WTC11 (cell line): ENCODE data around the gene CCDC112. TPM values are rescaled to one million over a fixed set of nuclear protein-coding genes. Genes with fewer than 3 reads are reported as not detected.

ENCODE experiments used
- ATAC-seq: fragments of 200-7000 bp; cut with Tn5 transposase; 2 replicates; pipeline ENCODE4 v1.10.0; 2021; ENCODE audit warnings: mild to moderate bottlenecking, moderate library complexity
- CTCF ChIA-PET: fragments of 300-600 bp; sonication (Branson Sonifier 250); formaldehyde crosslinking; loops from one replicate; lab custom pipeline; 2021; ENCODE audit warnings: antibody characterized with exemption; lab: Charles Lee
- POLR2A ChIA-PET: fragments of 350-600 bp; sonication (Branson Sonifier 250); formaldehyde crosslinking; loops from one replicate; lab custom pipeline; 2021; ENCODE audit warnings: antibody characterized with exemption; lab: Charles Lee
- DNase-seq: peaks from one replicate; pipeline ENCODE4 v3.0.0; 2021; ENCODE audit warnings: low spot score
- H3K27ac Mint-ChIP-seq: 2 replicates; pipeline ENCODE4 v1.8.0; 2021; ENCODE audit warnings: mixed read lengths
- H3K27me3 Mint-ChIP-seq: 2 replicates; pipeline ENCODE4 v1.8.0; 2021; ENCODE audit warnings: low read depth, mild to moderate bottlenecking, moderate library complexity, mixed read lengths
- H3K36me3 Mint-ChIP-seq: 2 replicates; pipeline ENCODE4 v1.8.0; 2021; ENCODE audit warnings: mixed read lengths
- H3K4me1 Mint-ChIP-seq: 2 replicates; pipeline ENCODE4 v1.8.0; 2022; ENCODE audit warnings: mixed read lengths
- H3K4me3 Mint-ChIP-seq: 2 replicates; pipeline ENCODE4 v1.8.0; 2021; ENCODE audit warnings: mild to moderate bottlenecking, moderate library complexity, mixed read lengths
- H3K9me3 Mint-ChIP-seq: 2 replicates; pipeline ENCODE4 v1.8.0; 2021; ENCODE audit warnings: mixed read lengths
- CREB1 ChIP-seq: sonication (generic); formaldehyde crosslinking; IDR thresholded peaks from 2 replicates; pipeline ENCODE4 v1.8.0; 2023; ENCODE audit warnings: mild to moderate bottlenecking, missing genetic modification reagents
- GABPB1 ChIP-seq: sonication (generic); formaldehyde crosslinking; IDR thresholded peaks from 2 replicates; pipeline ENCODE4 v1.8.1; 2023; ENCODE audit warnings: mild to moderate bottlenecking, missing genetic modification reagents
- GTF2I ChIP-seq: fragments of 250-450 bp; sonication (Bioruptor Pico); conservative IDR thresholded peaks from 2 replicates; pipeline ENCODE4 v1.4.0; 2021; ENCODE audit warnings: mild to moderate bottlenecking
- HMGA2 ChIP-seq: fragments of 250-450 bp; sonication (Bioruptor Pico); IDR thresholded peaks from 2 replicates; pipeline ENCODE4 v1.4.0; 2021; ENCODE audit warnings: mild to moderate bottlenecking, moderate library complexity
- IRF2 ChIP-seq: sonication (generic); formaldehyde crosslinking; IDR thresholded peaks from 2 replicates; pipeline ENCODE4 v1.8.0; 2022; ENCODE audit warnings: low read depth, missing genetic modification reagents, borderline replicate concordance
- KAT7 ChIP-seq: sonication (generic); formaldehyde crosslinking; IDR thresholded peaks from 2 replicates; pipeline ENCODE4 v1.8.1; 2023; ENCODE audit warnings: missing genetic modification reagents, mild to moderate bottlenecking, borderline replicate concordance
- TCF7 ChIP-seq: sonication (generic); formaldehyde crosslinking; IDR thresholded peaks from 2 replicates; pipeline ENCODE4 v1.8.0; 2022; ENCODE audit warnings: mild to moderate bottlenecking, low read depth, missing genetic modification reagents, moderate library complexity
- TEAD1 ChIP-seq: sonication (generic); formaldehyde crosslinking; IDR thresholded peaks from 2 replicates; pipeline ENCODE4 v1.8.0; 2022; ENCODE audit warnings: mild to moderate bottlenecking, missing genetic modification reagents
- ZNF219 ChIP-seq: sonication (generic); formaldehyde crosslinking; IDR thresholded peaks from 2 replicates; pipeline ENCODE4 v1.8.0; 2023; ENCODE audit warnings: missing genetic modification reagents, mild to moderate bottlenecking, borderline replicate concordance
- ZNF263 ChIP-seq: sonication (generic); formaldehyde crosslinking; IDR thresholded peaks from 2 replicates; pipeline ENCODE4 v1.8.1; 2022; ENCODE audit warnings: low read depth, mild to moderate bottlenecking, moderate library complexity, missing genetic modification reagents
- ZNF396 ChIP-seq: fragments of 250-450 bp; sonication (Bioruptor Pico); IDR thresholded peaks from 2 replicates; pipeline ENCODE4 v1.8.0; 2021; ENCODE audit warnings: mild to moderate bottlenecking, moderate library complexity, borderline replicate concordance
- total RNA-seq: library from RNA; stranded (reverse); gene quantifications from 3 replicates; pipeline ENCODE4 v1.2.3, GENCODE V29; 2021
- TF ChIP-seq, protein P1 (sequence below): sonication (generic); formaldehyde crosslinking; IDR thresholded peaks from 2 replicates; pipeline ENCODE4 v1.8.1; 2023; ENCODE audit warnings: mild to moderate bottlenecking, moderate library complexity, missing genetic modification reagents
- TF ChIP-seq, protein P2 (sequence below): sonication (generic); formaldehyde crosslinking; IDR thresholded peaks from 2 replicates; pipeline ENCODE4 v1.8.0; 2023; ENCODE audit warnings: mild to moderate bottlenecking, missing genetic modification reagents
- TF ChIP-seq, protein P3 (sequence below): fragments of 250-450 bp; sonication (Bioruptor Pico); conservative IDR thresholded peaks from 2 replicates; pipeline ENCODE4 v1.9.0; 2021; ENCODE audit warnings: mild to moderate bottlenecking
- TF ChIP-seq, protein P4 (sequence below): sonication (generic); formaldehyde crosslinking; conservative IDR thresholded peaks from 2 replicates; pipeline ENCODE4 v1.8.1; 2023; ENCODE audit warnings: mild to moderate bottlenecking, low read depth, missing genetic modification reagents, moderate library complexity
- TF ChIP-seq, protein P5 (sequence below): sonication (generic); formaldehyde crosslinking; IDR thresholded peaks from 2 replicates; pipeline ENCODE4 v1.8.0; 2023; ENCODE audit warnings: missing genetic modification reagents, mild to moderate bottlenecking, borderline replicate concordance

Gene CCDC112
- total RNA-seq, 1 experiment from 2014 or later = 12.2 TPM

DNA sequence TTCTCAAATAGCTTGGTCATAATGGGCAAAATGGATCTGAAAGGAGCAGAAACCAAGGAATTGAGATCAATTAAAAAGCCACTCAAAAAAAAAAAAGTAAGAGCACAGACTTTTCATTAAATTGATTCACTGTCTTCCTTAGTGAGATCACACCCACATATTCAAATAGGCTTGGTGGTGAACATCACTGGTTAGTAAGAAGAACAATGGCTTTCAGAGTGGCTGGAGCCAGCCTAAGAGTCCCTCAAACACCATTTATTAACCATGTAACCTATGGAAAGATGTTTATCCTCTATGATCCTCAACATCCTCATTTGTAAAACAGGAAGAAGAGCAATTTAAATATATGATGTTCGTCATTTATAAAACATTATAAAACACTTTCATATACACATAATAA is 12.4 kb downstream of the CCDC112 start:
- H3K27ac Mint-ChIP-seq = no peak overlapping the region
- POLR2A ChIA-PET = no interaction called here

More for the DNA sequence above, 12.4 kb downstream of the CCDC112 start:
- no peak for TF ChIP-seq KAT7 (CRISPR knock-in tag)
- TF ChIP-seq GABPB1 (CRISPR knock-in tag) = no peak
- TF ChIP-seq, protein P1, sequence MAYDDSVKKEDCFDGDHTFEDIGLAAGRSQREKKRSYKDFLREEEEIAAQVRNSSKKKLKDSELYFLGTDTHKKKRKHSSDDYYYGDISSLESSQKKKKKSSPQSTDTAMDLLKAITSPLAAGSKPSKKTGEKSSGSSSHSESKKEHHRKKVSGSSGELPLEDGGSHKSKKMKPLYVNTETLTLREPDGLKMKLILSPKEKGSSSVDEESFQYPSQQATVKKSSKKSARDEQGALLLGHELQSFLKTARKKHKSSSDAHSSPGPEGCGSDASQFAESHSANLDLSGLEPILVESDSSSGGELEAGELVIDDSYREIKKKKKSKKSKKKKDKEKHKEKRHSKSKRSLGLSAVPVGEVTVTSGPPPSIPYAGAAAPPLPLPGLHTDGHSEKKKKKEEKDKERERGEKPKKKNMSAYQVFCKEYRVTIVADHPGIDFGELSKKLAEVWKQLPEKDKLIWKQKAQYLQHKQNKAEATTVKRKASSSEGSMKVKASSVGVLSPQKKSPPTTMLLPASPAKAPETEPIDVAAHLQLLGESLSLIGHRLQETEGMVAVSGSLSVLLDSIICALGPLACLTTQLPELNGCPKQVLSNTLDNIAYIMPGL (CRISPR knock-in tag) = no peak
- TF ChIP-seq HMGA2 = no peak
- no peak for TF ChIP-seq TEAD1 (CRISPR knock-in tag)
- no peak for TF ChIP-seq ZNF396 (CRISPR knock-in tag)
- no peak for TF ChIP-seq GTF2I (CRISPR knock-in tag)
- no peak for TF ChIP-seq ZNF263 (CRISPR knock-in tag)
- no peak for TF ChIP-seq IRF2 (CRISPR knock-in tag)
- TF ChIP-seq CREB1 = no peak
- TF ChIP-seq, protein P2, sequence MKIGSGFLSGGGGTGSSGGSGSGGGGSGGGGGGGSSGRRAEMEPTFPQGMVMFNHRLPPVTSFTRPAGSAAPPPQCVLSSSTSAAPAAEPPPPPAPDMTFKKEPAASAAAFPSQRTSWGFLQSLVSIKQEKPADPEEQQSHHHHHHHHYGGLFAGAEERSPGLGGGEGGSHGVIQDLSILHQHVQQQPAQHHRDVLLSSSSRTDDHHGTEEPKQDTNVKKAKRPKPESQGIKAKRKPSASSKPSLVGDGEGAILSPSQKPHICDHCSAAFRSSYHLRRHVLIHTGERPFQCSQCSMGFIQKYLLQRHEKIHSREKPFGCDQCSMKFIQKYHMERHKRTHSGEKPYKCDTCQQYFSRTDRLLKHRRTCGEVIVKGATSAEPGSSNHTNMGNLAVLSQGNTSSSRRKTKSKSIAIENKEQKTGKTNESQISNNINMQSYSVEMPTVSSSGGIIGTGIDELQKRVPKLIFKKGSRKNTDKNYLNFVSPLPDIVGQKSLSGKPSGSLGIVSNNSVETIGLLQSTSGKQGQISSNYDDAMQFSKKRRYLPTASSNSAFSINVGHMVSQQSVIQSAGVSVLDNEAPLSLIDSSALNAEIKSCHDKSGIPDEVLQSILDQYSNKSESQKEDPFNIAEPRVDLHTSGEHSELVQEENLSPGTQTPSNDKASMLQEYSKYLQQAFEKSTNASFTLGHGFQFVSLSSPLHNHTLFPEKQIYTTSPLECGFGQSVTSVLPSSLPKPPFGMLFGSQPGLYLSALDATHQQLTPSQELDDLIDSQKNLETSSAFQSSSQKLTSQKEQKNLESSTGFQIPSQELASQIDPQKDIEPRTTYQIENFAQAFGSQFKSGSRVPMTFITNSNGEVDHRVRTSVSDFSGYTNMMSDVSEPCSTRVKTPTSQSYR = no peak
- TF ChIP-seq, protein P3, sequence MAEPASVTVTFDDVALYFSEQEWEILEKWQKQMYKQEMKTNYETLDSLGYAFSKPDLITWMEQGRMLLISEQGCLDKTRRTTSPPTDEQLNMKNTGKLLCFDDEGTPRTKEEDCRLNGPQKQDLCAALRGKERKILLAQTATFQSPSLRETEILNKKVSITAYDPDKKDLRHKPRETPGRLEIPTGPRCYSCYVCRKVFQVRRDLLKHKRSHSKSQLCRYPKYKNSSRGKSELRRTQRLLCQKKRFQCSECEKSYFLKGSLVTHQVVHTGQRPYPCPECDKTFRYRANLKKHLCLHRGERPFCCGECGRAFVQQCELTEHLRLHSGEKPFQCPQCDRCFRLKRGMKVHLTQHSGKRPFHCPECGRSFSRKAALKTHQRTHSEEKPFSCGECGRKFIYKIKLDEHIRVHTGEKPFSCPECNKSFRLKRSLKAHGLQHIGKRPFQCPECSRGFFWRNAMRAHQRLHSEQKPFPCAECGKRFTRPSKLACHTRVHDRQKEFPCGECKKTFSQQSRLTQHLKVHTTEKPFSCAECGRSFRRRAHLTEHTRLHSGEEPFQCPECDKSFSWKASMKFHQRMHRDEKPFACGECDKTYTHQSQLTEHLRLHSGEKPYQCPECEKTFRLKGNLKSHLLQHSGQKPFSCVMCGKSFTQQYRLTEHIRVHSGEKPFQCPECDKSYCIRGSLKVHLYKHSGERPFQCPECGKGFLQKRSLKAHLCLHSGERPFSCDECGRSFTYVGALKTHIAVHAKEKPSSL = no peak
- TF ChIP-seq, protein P4, sequence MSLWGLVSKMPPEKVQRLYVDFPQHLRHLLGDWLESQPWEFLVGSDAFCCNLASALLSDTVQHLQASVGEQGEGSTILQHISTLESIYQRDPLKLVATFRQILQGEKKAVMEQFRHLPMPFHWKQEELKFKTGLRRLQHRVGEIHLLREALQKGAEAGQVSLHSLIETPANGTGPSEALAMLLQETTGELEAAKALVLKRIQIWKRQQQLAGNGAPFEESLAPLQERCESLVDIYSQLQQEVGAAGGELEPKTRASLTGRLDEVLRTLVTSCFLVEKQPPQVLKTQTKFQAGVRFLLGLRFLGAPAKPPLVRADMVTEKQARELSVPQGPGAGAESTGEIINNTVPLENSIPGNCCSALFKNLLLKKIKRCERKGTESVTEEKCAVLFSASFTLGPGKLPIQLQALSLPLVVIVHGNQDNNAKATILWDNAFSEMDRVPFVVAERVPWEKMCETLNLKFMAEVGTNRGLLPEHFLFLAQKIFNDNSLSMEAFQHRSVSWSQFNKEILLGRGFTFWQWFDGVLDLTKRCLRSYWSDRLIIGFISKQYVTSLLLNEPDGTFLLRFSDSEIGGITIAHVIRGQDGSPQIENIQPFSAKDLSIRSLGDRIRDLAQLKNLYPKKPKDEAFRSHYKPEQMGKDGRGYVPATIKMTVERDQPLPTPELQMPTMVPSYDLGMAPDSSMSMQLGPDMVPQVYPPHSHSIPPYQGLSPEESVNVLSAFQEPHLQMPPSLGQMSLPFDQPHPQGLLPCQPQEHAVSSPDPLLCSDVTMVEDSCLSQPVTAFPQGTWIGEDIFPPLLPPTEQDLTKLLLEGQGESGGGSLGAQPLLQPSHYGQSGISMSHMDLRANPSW = no peak
- TF ChIP-seq, protein P5, sequence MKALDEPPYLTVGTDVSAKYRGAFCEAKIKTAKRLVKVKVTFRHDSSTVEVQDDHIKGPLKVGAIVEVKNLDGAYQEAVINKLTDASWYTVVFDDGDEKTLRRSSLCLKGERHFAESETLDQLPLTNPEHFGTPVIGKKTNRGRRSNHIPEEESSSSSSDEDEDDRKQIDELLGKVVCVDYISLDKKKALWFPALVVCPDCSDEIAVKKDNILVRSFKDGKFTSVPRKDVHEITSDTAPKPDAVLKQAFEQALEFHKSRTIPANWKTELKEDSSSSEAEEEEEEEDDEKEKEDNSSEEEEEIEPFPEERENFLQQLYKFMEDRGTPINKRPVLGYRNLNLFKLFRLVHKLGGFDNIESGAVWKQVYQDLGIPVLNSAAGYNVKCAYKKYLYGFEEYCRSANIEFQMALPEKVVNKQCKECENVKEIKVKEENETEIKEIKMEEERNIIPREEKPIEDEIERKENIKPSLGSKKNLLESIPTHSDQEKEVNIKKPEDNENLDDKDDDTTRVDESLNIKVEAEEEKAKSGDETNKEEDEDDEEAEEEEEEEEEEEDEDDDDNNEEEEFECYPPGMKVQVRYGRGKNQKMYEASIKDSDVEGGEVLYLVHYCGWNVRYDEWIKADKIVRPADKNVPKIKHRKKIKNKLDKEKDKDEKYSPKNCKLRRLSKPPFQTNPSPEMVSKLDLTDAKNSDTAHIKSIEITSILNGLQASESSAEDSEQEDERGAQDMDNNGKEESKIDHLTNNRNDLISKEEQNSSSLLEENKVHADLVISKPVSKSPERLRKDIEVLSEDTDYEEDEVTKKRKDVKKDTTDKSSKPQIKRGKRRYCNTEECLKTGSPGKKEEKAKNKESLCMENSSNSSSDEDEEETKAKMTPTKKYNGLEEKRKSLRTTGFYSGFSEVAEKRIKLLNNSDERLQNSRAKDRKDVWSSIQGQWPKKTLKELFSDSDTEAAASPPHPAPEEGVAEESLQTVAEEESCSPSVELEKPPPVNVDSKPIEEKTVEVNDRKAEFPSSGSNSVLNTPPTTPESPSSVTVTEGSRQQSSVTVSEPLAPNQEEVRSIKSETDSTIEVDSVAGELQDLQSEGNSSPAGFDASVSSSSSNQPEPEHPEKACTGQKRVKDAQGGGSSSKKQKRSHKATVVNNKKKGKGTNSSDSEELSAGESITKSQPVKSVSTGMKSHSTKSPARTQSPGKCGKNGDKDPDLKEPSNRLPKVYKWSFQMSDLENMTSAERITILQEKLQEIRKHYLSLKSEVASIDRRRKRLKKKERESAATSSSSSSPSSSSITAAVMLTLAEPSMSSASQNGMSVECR (CRISPR knock-in tag) = no peak
- no peak for TF ChIP-seq TCF7 (CRISPR knock-in tag)
- no peak for TF ChIP-seq ZNF219
- H3K4me1 Mint-ChIP-seq = peaks cover 9% of the 10 kb centered on the region
- 0 out of 2 replicates have a peak, but pooled peaks cover 3% of the 10 kb centered on the region for H3K36me3 Mint-ChIP-seq
- no peak for ATAC-seq
- 0 out of 2 replicates have a peak, but pooled peaks cover 3% of the 10 kb centered on the region for H3K9me3 Mint-ChIP-seq
- no peak for DNase-seq
- CTCF ChIA-PET = no interaction called here
- H3K27me3 Mint-ChIP-seq = no peaks in the 10 kb centered on the region
- H3K4me3 Mint-ChIP-seq = no peak overlapping the region
